RWPE1 (cell line): Measurements from ENCODE around the gene CCDC74A.
"Not testable (repeated sequence)": the region's sequence is repeated elsewhere in the genome, so short reads cannot be mapped to it uniquely, and the experiment has no call there.

ENCODE experiments used
- CTCF ChIA-PET: fragments of 350-600 bp; sonication (Branson Sonifier 250); formaldehyde crosslinking; extraction: SDS; loops from one replicate; lab custom pipeline; 2021; lab: Yijun Ruan, JAX
- POLR2A ChIA-PET: fragments of 400-600 bp; formaldehyde crosslinking; extraction: SDS; loops from one replicate; lab custom pipeline; 2020; ENCODE audit warnings: antibody characterized with exemption; ENCODE audit not compliant: low non-redundant PET; lab: Yijun Ruan, JAX
- DNase-seq: peaks from one replicate; pipeline ENCODE4 v3.0.0; 2012; ENCODE audit warnings: low spot score
- H3K27ac ChIP-seq: fragments of 450-650 bp; 2 replicates; pipeline ENCODE4 v1.5.1; 2017
- TF ChIP-seq, protein P1 (sequence below): fragments of 450-650 bp; conservative IDR thresholded peaks from 2 replicates; pipeline ENCODE4 v1.5.1; 2017; ENCODE audit warnings: low read depth, mild to moderate bottlenecking

The CCDC74A gene

DNA sequence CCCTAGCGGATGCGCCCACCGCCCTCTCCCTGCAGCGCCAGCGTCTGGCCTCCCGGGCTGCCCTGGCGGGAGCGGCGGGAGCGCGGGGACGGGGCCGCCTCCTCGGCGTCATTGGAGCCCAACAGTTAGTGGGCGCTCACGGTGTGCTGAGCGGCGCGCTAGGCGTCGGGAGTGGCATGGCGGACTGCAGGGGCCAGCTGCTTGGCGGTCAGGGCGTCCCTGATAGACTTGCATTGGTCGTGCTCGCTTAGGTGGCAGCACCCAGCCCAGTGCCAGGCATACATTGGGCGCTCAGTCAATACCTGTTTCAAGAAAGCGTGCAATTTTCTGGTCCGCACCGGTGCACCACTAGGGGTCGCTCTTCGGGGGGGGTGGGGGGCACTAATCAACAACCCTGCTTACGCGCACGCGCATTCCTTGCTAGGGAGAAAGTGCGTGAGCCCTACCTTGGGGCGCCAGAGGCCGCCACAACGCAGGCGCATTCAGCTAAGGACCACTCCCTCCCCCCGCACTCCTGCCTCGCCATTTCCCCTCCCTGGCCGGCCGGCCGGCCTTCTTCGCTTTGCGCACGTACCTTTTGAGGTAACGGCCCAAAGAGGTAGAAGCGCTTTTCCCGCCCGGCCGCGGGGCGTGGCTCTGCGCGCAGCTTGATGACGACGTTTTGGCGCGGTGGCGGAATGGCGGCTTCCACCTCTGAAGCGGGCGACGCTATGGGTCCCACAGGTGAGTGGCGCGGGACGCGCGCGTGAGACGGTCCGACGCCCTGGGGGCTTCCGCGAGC, 35.1 kb upstream of the CCDC74A start:
- TF ChIP-seq, protein P1, sequence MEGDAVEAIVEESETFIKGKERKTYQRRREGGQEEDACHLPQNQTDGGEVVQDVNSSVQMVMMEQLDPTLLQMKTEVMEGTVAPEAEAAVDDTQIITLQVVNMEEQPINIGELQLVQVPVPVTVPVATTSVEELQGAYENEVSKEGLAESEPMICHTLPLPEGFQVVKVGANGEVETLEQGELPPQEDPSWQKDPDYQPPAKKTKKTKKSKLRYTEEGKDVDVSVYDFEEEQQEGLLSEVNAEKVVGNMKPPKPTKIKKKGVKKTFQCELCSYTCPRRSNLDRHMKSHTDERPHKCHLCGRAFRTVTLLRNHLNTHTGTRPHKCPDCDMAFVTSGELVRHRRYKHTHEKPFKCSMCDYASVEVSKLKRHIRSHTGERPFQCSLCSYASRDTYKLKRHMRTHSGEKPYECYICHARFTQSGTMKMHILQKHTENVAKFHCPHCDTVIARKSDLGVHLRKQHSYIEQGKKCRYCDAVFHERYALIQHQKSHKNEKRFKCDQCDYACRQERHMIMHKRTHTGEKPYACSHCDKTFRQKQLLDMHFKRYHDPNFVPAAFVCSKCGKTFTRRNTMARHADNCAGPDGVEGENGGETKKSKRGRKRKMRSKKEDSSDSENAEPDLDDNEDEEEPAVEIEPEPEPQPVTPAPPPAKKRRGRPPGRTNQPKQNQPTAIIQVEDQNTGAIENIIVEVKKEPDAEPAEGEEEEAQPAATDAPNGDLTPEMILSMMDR, result peak; percentile 88
- POLR2A ChIA-PET, result no interaction called here
- DNase-seq, result peak; percentile 99
- CTCF ChIA-PET, result interaction anchor here (0.7 to 2.4 kb wide), 9 partner anchors 10 to 1725 kb away, joined by 3 to 11 read pairs (median 4); no protein-coding TSS in a partner anchor
- peak overlapping the region; percentile 86 for H3K27ac ChIP-seq

DNA sequence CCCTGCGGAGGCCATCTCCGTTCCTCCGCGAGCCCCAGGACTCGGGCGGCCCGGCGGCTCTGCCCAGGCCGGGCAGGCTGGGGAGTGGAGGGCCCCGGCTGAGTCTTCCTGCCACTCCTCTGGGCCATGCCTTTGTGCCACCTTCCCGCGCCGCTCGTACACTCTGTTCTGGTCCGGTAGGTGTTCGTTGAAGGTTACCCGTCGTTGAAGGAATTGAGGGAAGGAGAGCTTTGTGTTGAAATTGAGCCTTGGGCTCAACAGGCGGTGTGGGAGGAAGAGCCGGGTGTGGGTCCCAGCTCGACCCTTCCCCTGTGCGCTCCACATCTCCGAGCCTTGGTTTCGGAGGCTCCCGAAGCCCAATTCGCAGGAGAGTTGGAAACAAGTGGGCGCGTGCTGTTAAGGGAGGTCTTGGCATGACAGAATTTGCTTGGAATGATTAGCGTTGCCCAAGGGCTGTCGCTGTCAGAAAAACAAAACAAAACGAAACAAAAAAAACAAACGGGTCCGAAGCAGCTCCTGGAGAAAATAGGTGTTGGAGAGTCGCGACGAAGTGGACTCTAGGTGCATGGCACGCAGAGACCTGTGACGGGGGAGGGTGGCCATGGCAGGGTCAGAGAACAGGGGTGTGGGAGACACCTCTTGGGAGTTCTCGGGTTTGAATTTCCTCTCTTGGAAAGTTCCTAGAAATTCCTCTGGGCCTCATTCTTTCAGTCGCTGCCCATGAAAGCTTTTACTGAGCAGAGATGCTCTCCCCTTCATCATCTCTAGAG, 34.3 kb upstream of the CCDC74A start:
- POLR2A ChIA-PET, result interaction anchor here (0.6 kb wide), 1 partner anchor 52 kb away, joined by 5 read pairs; no protein-coding TSS in a partner anchor
- CTCF ChIA-PET, result interaction anchor here (0.7 to 2.4 kb wide), 5 partner anchors 9 to 180 kb away, joined by 3 to 11 read pairs (median 4); no protein-coding TSS in a partner anchor
- DNase-seq, result no peak
- peak overlapping the region; percentile 86 for H3K27ac ChIP-seq
- TF ChIP-seq, protein P1, result no peak

DNA sequence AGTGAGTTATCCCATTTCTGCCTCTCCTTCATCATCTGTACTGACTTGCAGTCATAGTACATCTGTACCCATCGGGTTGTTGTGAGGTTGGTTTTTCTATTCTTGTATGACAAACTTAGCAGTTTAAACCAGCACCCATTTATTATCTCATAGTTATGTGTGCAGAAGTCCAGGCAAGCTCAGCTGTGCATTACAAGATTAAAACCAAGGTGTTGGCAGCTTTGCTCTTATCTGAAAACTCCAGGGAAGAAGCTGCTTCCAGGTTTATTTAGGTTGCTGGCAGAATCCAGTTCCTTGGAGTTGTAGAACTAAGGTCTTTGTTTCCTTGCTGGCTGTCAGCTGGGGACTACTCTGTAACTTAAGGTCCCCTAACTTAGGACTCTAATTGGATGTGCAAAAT, 32.2 kb upstream of the CCDC74A start:
- POLR2A ChIA-PET, CTCF ChIA-PET, H3K27ac ChIP-seq, DNase-seq: not testable (repeated sequence)

DNA sequence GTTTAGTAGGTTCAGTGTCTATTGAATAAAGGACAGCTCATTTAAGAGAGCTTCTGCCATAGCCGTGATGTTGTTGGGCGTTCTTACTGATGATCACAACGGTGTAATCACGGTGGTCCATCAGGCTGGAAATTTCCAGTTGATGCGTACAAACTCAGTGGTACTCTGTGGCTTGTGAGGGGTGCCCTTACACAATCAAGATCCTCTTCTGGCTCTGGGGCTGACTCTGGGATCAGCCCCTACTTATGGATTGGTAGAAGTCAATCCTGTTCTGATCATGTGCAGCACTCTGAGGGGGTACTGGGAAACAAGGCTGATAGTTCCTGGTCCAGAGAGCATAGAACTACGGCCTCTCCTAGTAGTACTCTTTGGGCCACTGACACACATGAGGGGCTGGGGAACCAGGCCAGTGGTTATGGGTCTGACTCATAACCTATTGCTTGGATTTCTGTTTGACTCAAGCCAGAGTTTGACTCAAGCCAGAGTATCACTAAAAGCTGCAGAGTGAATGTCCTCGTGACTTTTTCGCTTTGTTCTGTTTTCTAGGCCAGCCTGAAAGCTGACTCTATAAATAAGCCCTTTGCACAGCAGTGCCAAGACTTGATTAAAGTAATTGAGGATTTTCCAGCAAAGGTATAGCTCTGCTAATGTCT, 29.2 kb upstream of the CCDC74A start:
- CTCF ChIA-PET, DNase-seq, POLR2A ChIA-PET, H3K27ac ChIP-seq: not testable (repeated sequence)

DNA sequence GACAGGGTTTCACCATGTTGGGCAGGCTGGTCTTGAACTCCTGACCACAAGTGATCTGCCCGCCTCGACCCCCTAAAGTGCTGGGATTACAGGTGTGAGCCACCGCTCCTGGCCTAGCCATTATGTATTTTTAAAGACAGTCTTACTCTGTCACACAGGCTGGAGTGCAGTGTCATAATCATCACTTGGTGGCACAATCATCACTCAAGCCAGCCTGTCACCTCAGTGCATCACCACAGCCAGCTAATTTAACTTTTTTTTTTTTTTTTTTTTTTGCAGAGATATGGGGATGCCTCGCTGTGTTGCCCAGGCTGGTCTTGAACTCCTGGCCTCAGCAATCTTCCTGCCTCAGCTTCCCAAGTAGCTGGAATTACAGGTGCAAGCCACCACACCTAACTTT, 24.1 kb upstream of the CCDC74A start:
- POLR2A ChIA-PET, CTCF ChIA-PET: not testable (repeated sequence)

DNA sequence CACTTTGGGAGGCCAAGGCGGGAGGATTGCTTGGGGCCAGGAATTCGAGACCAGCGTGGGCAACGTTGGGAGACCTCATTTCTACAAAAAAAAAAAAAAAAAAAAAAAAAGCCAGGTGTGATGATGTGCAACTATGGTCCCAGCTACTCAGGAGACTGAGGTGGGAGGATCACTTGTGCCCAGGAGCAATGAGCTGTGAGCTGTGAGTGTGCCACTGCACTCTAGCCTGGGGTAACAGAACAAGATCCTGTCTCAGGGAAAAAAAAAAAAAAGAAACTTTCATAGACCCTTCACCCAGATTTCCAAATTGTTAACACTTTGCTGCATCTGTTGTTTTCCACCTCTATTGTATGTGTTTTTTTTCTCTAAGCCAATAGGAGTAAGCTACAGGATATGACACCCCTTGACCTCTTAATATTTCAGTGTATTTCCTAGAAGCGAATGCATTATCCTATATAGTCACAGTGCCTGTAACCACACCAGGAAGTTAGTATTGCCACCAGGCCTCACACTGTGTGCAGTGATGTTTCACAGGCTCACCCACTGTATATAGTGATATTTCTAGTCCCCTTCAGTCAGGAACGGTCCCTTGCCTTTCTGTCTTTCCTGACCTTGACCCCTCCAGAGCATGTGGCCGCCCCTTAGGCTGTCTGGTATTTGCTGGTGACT, 23.5 kb upstream of the CCDC74A start:
- POLR2A ChIA-PET, DNase-seq, H3K27ac ChIP-seq, CTCF ChIA-PET: not testable (repeated sequence)

More for the DNA sequence above, 24.1 kb upstream of the CCDC74A start:
- DNase-seq, H3K27ac ChIP-seq: not testable (repeated sequence)

DNA sequence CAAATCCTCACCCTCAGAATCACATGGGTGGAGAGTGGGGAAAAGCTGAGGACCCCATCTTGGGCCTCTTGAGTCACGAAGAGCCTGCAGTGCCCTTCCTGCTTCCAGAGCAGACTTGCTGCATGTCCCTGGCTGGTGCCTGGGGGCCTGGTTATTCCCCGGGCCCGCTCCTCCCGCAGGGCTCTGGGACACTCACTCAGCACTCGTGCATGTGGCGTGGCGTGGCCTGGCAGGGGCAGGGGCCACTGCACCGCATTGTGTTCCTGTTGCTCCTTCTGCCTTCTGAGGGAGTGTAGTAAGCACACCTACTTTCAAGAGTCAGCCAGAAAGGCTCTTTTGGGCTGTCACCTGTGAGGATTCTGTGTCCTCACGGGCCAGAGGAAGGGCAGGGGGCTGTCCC, 18.1 kb upstream of the CCDC74A start:
- ChIA-PET POLR2A (no interaction called here), CTCF (no interaction called here)
- no peak overlapping the region for H3K27ac ChIP-seq
- no peak for DNase-seq
- TF ChIP-seq, protein P1, result no peak

DNA sequence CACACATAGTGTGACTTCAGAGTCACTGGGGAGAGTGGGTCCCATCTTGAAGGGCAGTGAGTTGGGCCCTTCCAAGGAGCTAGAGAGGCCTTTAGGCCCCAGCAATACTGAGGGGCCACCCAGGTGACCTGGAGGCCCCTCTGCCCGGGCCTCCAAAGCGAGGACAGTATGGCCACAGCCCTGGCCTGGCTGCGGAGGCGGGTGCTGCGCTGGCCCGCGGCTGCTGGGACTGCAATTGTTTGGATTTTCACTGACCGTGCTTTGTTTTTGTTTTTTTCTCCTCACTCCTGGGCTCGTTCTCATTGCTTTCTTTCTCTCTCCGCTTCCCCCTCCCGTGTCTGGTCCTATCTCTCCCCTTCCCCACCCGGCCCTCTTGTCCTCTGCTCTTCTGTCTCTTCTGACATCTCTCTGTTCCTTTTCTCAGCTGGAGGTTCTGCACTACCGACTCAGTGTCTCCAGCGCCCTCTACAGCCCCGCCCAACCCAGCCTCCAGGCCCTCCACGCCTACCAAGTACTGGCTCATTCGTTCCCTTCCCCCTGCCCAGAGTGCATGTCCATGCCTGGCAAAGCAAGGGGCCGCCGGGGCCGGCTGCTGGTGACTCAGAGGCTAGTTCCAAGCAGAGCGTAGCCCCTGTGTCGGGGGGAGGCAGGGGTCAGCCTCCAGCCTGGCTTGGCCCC, 16.3 kb upstream of the CCDC74A start:
- POLR2A ChIA-PET, CTCF ChIA-PET, DNase-seq, H3K27ac ChIP-seq: not testable (repeated sequence)

DNA sequence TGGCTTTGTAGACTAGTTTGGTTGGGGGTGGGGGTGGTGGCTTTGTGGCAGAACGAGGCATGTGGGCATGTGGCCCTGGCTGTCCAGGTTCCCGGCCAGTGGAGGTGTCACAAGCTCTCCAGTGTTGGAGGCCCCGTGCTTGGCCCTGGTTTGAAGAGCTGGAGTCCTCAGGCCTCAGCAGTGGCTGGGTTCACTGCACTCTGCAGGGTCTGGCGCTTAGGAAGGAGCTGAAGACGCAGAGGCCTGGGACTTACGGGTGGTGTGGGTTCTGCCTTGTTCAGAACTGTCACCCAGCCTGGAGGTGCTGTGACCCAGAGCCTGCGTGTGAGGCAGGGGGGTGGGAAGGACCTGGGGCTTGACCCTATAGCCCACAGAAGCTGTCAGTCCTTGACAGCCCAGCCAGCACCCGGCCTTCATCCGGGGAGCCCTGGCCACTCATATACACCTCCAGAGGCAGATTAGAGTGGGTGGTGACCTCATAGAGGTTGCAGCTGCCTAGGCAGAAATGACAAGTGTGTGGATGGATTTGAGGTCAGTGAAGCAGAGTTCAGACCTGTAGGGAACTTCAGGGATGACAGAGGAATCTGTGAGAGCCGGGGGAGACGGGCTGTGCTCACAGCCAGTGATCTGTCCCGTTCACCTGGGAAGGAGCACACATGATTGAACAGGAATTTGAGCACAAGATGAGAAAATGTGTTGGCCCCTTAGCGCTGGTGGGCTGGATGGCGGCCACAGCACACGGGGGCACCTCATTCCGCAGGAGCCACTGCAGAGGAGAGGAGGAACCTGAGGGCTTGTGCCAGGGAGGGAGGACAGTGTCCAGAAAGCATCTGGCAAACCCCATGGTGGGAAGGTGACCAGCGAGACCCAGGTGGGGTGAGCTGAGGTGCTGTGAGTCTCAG, 15.5 kb upstream of the CCDC74A start:
- DNase-seq, POLR2A ChIA-PET, CTCF ChIA-PET: not testable (repeated sequence)

DNA sequence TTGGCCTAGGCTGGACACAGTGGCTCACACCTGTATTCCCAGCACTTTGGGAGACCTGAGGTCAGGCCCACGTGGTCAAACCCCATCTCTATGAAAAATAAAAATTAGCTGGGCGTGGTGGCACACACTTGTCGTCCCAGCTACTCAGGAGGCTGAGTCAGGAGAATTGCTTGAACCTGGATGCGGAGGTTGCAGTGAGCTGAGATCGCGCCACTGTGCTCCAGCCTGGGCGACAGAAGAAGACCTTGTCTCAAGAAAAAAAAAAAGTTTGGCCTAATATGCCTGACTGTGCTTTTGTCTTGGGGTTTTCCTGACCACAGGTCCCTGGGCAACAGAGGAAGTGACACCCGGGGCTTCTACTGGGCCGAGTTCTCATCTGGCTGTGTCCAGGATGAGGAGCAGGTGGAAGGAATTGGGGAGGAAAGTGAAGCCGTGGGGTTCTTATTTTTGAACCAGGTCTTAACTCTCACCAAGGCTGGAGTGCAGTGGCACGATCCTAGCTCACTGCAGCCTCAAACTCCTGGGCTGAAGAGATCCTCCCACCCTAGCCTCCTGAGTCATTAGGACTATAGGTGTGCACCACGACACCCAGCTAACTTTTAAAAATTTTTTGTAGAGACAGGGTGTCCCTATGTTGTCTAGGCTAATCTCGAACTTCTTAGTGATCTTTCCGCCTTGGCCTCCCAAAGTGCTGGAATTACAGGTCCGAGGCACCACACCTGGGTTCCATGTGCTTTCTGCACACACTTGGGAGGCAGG, 13.1 kb upstream of the CCDC74A start:
- CTCF ChIA-PET, result interaction anchor here (1.1 kb wide), 1 partner anchor 22 kb away, joined by 6 read pairs; the partner anchor contains the start of gene MZT2A
- DNase-seq, POLR2A ChIA-PET: not testable (repeated sequence)

More for the DNA sequence above, 15.5 kb upstream of the CCDC74A start:
- not testable (repeated sequence) for H3K27ac ChIP-seq

More for the DNA sequence above, 13.1 kb upstream of the CCDC74A start:
- H3K27ac ChIP-seq, result not testable (repeated sequence)
